ENCODE measurements around the gene PPIE.

GRCh38 chr1:39777306-39777705, 38.6 kb downstream of the PPIE start:
- no peak for TF ChIP-seq POLR2A (IDR thresholded peaks at IDR 0.05)
- no peak for TF ChIP-seq CTCF (IDR thresholded peaks at IDR 0.05)
- no peak for TF ChIP-seq EP300 (IDR thresholded peaks at IDR 0.05)
- TF ChIP-seq POLR2AphosphoS5 (IDR thresholded peaks at IDR 0.05) = no peak

Data from sigmoid colon (tissue), 4 donors.